BE2C (cell line): ENCODE measurements around the gene PRKG1.

Source experiments
- DNase-seq: peaks from one replicate; pipeline ENCODE4 v3.0.0-alpha.2; 2020
- H3K27me3 ChIP-seq: fragments of 250-450 bp; sonication (Bioruptor Pico); 2 replicates; pipeline ENCODE4 v1.5.1; 2020; ENCODE audit warnings: mild to moderate bottlenecking
- H3K36me3 ChIP-seq: fragments of 250-450 bp; sonication (Bioruptor Pico); 2 replicates; pipeline ENCODE4 v1.5.1; 2020; ENCODE audit warnings: mild to moderate bottlenecking
- H3K4me1 ChIP-seq: fragments of 250-450 bp; sonication (Bioruptor Pico); 2 replicates; pipeline ENCODE4 v1.5.1; 2020
- H3K4me3 ChIP-seq: 2 replicates; pipeline ENCODE4 v1.5.1; 2011; ENCODE audit warnings: low read depth, low read length
- H3K9me3 ChIP-seq: fragments of 250-450 bp; sonication (Bioruptor Pico); 2 replicates; pipeline ENCODE4 v1.5.1; 2020
- TF ChIP-seq, protein P1 (sequence below): IDR thresholded peaks from 2 replicates; pipeline ENCODE4 v1.5.1; 2012; ENCODE audit warnings: mild to moderate bottlenecking, low read depth, low read length

The PRKG1 gene

DNA sequence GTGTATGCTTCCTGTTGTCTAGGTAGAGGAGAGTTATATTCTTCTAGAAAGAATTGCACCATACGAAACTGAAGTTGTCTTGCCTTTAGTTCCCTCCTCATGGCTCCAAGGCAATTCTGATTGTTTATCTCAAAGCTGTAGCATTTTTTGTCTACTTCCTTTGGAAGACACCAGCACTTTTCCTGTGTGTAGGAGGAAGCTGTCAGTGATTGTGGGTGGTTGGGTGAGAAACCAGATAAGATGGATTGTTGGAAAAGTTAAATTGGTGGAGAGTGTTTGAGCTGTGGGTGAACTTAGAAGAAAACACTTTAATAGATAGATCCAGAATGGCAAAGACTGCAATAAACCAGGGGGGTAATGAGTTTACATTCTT lies 637.2 kb downstream of the PRKG1 start:
- no peak for DNase-seq
- Histone ChIP-seq H3K9me3 (no peaks in the 10 kb centered on the region), H3K36me3 (no peaks in the 10 kb centered on the region), H3K4me3 (no peak overlapping the region), H3K4me1 (no peaks in the 10 kb centered on the region), H3K27me3 (no peaks in the 10 kb centered on the region)
- TF ChIP-seq, protein P1, sequence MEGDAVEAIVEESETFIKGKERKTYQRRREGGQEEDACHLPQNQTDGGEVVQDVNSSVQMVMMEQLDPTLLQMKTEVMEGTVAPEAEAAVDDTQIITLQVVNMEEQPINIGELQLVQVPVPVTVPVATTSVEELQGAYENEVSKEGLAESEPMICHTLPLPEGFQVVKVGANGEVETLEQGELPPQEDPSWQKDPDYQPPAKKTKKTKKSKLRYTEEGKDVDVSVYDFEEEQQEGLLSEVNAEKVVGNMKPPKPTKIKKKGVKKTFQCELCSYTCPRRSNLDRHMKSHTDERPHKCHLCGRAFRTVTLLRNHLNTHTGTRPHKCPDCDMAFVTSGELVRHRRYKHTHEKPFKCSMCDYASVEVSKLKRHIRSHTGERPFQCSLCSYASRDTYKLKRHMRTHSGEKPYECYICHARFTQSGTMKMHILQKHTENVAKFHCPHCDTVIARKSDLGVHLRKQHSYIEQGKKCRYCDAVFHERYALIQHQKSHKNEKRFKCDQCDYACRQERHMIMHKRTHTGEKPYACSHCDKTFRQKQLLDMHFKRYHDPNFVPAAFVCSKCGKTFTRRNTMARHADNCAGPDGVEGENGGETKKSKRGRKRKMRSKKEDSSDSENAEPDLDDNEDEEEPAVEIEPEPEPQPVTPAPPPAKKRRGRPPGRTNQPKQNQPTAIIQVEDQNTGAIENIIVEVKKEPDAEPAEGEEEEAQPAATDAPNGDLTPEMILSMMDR, result no peak

DNA sequence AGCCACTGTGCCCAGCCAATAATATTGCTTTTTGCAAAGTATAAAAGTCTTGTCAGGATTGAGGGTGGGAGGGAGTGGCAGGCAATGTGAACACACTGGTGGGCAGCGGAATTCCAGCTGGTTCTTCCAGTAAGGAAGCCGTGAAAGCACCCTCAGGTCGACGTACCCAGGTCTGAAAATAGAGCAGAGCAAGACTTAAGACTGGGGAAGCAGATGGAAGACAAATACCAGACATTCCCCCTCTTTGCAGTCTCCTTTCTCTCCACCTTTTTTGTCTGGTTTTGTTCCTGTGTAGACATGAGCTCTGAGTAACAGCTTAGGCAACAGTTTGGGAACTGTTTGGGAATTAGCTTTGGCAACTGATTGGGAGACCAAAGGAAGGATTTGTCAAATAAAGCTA lies 642.7 kb downstream of the PRKG1 start:
- H3K9me3 ChIP-seq, result no peaks in the 10 kb centered on the region
- H3K4me3 ChIP-seq, result no peak overlapping the region
- no peaks in the 10 kb centered on the region for H3K36me3 ChIP-seq
- TF ChIP-seq, protein P1, result no peak
- no peak for DNase-seq
- no peaks in the 10 kb centered on the region for H3K27me3 ChIP-seq
- H3K4me1 ChIP-seq, result no peaks in the 10 kb centered on the region

DNA sequence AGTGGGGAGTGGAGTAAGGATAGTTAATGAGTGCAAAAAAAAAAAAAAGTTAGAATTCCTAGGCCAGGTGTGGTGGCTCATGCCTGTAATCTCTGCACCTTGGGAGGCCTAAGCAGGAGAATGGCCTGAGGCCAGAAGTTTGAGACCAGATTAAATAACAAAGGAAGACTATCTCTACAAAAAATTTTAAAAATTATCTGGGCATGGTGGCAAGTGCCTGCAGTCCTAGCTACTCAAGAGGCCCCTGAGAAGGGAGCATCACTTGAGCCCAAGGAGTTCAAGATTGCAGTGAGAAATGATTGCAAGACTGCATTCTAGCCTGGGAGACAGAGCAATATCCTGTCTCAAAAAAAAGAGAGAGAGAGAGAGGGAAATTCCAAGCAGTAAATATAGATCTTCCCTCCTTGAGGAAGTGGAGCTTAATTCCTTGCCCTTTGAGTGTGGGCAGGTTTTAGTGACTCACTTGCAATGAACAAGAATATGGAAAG lies 644.6 kb downstream of the PRKG1 start:
- no peak for DNase-seq
- TF ChIP-seq, protein P1, result no peak
- no peaks in the 10 kb centered on the region for H3K4me1 ChIP-seq
- H3K4me3 ChIP-seq, result no peak overlapping the region
- no peaks in the 10 kb centered on the region for H3K36me3 ChIP-seq
- H3K27me3 ChIP-seq, result no peaks in the 10 kb centered on the region
- H3K9me3 ChIP-seq, result no peaks in the 10 kb centered on the region

DNA sequence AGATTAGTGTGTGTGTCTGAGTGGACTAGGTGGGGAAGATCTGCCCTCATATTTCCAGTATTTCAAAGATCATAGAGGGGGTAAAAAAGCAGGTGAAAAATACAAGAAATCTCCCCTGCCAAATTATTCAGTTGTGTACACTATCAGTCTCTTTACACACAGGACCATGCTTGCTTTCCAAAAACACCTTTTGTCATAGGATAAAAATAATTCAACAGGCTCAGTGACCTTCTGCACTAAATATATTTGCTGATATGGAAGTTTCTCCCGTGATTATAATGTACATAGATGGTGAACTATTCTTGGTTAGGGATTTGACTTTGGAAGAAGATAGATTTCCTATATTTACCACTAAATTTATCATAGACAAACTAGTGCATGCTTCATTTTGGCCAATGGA lies 649.8 kb downstream of the PRKG1 start:
- TF ChIP-seq, protein P1, result no peak
- Histone ChIP-seq H3K4me3 (no peak overlapping the region), H3K4me1 (no peaks in the 10 kb centered on the region), H3K36me3 (no peaks in the 10 kb centered on the region), H3K27me3 (no peaks in the 10 kb centered on the region), H3K9me3 (no peaks in the 10 kb centered on the region)
- no peak for DNase-seq

DNA sequence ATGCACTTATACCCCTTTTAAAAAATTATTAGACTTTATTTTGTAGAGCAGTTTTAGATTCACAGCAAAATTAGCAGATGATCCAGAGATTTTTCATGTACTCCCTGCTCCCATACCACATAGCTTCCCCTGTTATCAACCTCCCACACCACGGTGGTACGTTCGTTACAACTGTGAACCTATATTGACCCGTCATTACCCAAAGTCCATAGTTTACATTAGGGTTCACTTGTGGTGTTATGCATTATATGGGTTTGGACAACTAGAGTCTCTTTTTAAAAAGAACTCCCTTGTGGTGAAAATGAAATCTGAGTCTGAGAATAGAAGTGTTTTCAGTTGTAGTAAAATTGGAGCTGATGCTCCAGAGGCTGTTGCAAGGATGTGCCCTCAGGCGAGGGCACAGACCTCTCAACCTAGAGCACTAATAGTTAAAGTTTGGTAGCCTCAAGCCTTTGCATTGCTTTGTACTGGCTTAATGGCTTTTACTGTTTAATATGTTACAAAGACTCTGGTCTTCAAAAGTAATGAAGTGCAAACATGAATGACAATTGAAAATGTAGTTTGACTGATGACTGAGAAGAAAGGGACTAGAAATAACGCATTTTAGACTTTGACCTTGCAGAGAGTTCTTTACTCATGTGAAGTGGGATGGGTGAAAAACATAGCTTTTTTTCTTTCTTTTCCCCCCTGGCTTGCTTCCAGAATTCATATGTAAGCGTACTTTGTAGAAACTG lies 655.7 kb downstream of the PRKG1 start:
- Histone ChIP-seq H3K4me3 (no peak overlapping the region), H3K27me3 (no peaks in the 10 kb centered on the region), H3K4me1 (no peaks in the 10 kb centered on the region), H3K36me3 (no peaks in the 10 kb centered on the region), H3K9me3 (no peaks in the 10 kb centered on the region)
- no peak for DNase-seq
- TF ChIP-seq, protein P1, result no peak

DNA sequence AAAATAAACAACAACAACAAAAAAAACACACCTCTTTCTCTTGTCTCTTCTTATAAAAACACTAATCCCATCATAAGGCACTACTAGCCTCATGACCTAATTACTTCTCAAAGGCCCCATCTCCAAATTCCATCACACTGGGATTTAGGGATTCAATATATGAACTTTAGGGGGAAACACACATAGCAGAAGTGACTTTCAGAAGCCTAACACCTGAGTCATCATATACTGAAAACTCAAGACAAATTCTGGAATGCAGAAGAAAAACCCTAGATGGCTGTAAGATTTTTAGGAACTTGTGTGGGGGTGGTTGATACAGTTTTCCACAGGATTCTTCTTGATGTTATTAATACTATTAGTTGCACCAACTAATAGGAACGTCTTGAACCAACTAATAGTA lies 658.8 kb downstream of the PRKG1 start:
- no peaks in the 10 kb centered on the region for H3K36me3 ChIP-seq
- no peak for DNase-seq
- TF ChIP-seq, protein P1, result no peak
- no peak overlapping the region for H3K4me3 ChIP-seq
- H3K4me1 ChIP-seq, result no peaks in the 10 kb centered on the region
- no peaks in the 10 kb centered on the region for H3K27me3 ChIP-seq
- H3K9me3 ChIP-seq, result no peaks in the 10 kb centered on the region
